Loucy (cell line): ENCODE measurements around the gene MAN2A2.

Experiments
- CTCF ChIP-seq: fragments of 200-600 bp; sonication (generic); conservative IDR thresholded peaks from 2 replicates; pipeline ENCODE4 v1.5.1; 2014; ENCODE audit warnings: mild to moderate bottlenecking, antibody characterized with exemption, low read length
- EZH2phosphoT487 ChIP-seq: fragments of 200-600 bp; IDR thresholded peaks from 2 replicates; pipeline ENCODE4 v1.6.1; 2018; ENCODE audit warnings: antibody characterized with exemption, mild to moderate bottlenecking, moderate library complexity, borderline replicate concordance

GRCh38 chr15:90915216-90915807, 12.2 kb downstream of the MAN2A2 start:
- no peak for TF ChIP-seq CTCF
- no peak for TF ChIP-seq EZH2phosphoT487
